Erythroblast (primary cell): Measurements from ENCODE around the gene WDPCP.
"Not testable (repeated sequence)": the region's sequence is repeated elsewhere in the genome, so short reads cannot be mapped to it uniquely, and the experiment has no call there.

ENCODE experiments used
- DNase-seq, 2 experiments: peaks; one replicate each; lab custom pipeline; 2025; lab: John Stamatoyannopoulos, UW
- GATA1 ChIP-seq: IDR thresholded peaks from 2 replicates; pipeline ENCODE4 v1.6.1; 2011; ENCODE audit warnings: low read depth, mild to moderate bottlenecking, control low read depth, low read length, moderate library complexity
- POLR2A ChIP-seq: IDR thresholded peaks from 2 replicates; pipeline ENCODE4 v1.6.1; 2011; ENCODE audit warnings: mild to moderate bottlenecking, low read length

Gene WDPCP

DNA sequence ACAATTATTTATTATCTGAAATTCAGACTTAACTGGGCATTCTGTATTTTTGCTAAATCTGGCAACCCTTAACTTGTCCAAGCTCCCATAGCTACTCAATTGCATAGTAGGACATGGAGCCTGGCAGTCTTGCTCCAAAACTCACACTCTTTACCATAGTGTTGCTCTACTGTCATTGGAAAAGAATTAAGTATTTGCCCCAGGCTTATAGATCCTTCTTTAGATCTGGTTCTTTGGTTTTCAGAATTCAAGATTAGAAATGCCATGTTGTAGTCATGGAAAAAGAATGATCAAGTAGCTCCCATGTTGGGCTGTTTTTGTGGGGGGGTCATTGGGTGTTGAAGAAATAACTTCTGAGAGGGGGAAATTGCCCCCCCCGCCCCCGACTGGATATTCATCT is 240.9 kb downstream of the WDPCP start:
- no peak for TF ChIP-seq POLR2A
- TF ChIP-seq GATA1: no peak
- no peak for DNase-seq

DNA sequence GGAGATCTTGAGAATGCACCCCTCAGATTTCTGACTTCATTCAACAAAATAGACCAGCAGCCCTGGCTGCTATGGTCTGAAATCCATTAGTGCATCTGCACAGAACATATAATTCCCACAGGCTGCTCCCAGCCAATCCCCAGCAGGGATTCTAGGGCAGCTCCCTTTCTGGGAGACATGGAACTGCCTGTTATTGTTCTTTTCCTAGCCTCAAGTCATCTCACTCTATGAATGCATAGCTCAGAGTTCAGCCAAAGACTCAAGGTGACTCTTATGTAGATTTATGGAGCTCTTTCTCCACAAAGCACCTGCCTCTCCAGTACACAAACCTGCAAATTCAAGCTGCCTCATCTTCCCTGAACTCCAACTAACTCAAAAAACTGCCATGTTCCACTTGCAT is 241.9 kb downstream of the WDPCP start:
- DNase-seq: no peak
- TF ChIP-seq POLR2A (no peak), GATA1 (no peak)

DNA sequence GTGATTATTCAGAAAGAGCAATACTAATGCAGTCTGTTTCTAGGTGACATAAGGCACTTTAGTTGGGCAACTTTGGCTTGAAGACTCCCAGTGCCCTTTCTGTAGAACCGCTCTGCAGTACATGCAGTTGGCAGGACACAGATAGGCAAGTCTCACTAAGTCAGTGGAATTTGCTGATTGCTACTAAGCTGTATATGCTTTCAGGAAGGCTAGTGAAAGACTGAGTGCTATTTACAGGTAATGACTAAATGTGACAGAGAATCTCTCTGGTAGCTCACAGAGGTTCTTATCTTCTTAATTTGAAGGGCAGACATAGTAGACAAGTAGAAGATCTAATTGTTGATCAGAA is 243.0 kb downstream of the WDPCP start:
- no peak for DNase-seq
- TF ChIP-seq POLR2A: no peak
- TF ChIP-seq GATA1: no peak

DNA sequence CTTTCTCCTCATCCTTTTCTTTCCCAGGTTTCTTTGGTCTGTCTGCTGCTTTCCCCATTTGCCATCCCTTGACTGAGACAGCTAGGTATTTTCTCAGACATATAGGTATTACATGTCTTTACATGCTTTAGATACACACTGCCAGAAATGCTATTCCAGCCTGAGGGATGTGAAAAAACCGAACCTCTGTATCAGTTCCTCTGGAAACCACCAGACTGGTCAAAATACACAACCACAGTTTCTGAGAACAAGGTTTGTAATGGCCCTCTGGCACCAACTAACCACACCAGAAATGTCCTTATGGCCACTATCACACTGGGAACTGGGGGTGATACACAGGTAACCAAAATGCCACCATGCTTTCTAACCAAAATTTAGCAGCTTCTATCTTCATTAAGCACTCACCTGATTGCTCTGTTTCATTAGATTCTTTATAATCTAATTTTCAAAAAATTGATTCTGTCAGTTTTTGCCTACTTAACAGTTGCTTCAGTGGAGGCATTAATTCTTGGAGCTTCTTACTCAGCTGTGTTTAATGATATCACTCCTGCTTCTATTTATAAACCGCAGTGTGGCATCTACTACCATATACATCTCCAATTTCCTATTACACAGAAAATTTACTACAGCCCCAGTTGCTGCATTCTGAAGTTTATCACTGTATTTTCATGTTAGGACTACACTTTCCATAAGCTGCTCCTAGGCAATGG is 243.5 kb downstream of the WDPCP start:
- TF ChIP-seq POLR2A: no peak
- no peak for TF ChIP-seq GATA1
- DNase-seq: no peak

DNA sequence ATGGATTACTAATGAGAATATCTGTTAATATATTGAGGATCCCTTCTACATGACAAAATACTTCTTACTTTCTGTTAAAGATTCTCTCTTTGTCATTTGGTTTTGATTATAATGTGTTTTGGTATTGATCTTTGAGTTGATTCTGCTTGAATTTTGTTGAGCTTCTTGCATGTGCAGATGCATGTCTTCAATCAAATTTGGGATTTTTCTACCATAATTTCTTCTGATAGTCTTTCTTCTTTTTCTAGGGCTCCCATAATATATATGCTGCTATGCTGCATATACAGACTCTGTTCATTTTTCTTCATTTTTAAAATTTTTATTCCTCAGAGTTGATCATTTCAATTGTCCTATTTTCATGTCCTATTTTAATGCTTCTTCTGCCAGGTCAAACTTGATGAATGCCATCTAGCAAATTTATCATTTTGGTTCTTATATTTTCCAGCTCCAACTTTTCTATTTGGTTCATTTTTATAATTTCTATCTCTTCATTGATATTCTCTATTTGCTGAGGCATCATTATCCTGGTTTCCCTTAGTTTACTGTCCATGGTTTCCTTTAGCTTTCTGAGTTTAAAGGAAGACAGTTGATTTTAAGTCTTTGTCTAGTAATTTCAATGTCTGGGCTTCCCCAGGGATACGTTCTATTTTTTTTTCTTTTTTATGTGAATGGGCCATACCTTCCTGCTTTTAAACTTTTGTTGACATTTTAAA is 244.7 kb downstream of the WDPCP start:
- TF ChIP-seq POLR2A (no peak), GATA1 (no peak)
- no peak for DNase-seq

DNA sequence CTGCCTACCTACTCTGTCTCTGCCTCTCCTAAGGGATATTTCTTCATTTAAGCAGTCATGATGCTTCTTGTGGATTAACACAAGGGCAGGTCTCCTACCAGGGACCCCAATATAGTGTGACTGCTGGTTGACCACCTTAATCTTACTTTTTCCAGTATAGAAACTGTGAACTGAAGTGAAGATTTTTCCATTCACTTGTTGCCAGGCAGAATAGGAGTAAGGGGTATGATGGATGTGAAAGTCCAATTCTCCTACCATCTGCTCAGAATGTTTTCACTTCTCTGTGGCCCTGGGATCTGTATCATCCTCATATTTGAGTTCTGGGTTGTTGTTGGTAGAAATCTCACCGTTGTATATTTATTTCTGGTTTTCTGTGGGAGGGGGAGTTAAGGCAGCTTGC is 247.8 kb downstream of the WDPCP start:
- TF ChIP-seq GATA1: no peak
- no peak for TF ChIP-seq POLR2A
- DNase-seq: no peak

DNA sequence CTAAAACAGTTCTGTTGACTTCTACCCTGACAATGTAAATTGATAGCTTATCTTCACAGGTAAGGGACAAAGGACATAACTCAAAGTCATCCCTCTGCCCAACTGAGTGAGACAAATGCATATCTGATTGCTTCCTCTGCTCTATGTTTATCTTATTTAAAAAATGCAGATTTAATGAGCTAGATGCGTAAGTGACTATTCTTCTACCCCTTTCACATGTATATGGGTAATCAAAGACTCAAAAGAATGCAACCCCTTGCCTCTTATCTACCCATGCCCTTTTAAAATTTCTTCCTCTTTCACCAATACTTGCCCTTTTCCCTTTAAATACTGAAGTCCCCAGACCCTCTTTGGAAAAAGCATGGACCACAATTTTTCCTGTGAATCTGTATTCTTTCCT is 253.4 kb downstream of the WDPCP start:
- no peak for DNase-seq
- TF ChIP-seq GATA1: no peak
- TF ChIP-seq POLR2A: no peak

DNA sequence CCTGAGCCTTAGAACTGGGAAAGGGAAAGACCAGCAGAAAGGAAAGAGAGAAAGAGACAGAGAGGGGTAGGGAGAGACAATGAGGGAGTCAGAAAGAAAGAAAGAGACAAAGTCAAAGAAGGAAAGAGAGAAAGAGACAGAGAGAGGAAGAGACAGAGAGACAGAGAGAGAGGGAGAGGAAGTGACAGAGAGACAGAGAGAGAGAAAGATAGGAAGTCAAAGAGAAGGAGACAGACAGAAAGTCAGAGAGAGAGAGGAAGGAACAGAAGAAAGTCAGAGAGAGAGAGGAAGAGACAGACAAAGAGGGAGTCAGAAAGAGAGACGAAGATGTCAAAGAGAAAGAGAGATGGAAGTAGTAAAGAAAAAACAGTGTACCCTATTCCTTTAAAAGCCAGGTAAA is 261.8 kb downstream of the WDPCP start:
- no peak for DNase-seq
- no peak for TF ChIP-seq GATA1
- no peak for TF ChIP-seq POLR2A

DNA sequence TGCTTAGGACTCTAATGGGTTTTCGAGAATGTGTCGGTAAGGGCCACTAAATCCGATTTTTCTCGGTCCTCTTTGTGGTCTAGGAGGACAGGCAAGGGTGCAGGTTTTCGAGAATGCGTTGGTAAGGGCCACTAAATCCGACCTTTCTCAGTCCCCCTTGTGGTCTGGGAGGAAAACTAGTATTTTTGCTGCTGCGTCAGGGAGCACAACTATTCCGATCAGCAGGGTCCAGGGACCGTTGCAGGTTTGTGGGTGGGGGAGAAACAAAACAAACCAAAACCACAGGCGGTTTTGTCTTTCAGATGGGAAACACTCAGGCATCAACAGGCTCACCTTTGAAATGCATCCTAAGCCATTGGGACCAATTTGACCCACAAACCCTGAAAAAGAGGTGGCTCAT is 264.6 kb downstream of the WDPCP start:
- DNase-seq: not testable (repeated sequence)

DNA sequence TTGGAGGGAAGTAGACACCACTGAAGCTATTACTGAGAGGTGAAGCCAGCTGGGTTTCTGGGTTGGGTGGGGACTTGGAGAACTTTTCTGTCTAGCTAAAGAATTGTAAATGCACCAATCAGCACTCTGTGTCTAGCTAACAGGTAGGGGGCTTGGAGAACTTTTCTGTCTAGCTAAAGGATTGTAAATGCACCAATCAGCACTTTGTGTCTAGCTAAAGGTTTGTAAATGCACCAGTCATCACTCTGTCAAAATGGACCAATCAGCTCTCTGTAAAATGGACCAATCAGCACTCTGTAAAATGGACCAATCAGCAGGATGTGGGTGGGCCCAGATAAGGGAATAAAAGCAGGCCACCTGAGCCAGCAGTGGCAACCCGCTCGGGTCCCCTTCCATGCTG is 266.3 kb downstream of the WDPCP start:
- not testable (repeated sequence) for DNase-seq

DNA sequence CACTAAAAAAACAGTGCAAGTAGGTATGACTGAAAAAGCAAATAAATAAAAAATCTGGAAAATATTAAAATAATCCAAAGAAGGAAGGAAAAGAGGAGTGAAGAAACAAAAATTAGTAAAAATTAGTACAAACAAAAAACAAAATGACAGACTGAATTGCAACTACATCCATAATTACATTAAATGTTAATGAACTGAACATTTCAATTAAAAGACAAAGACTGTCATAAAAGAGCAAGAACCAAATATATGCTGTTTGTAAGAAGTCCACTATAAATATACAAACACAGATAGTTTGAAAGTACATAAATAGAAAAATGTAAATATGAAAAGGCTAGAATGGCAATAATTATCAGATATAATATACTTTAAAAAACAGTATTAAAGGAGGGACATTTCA is 267.6 kb downstream of the WDPCP start:
- DNase-seq: no peak
- TF ChIP-seq POLR2A: no peak
- no peak for TF ChIP-seq GATA1

DNA sequence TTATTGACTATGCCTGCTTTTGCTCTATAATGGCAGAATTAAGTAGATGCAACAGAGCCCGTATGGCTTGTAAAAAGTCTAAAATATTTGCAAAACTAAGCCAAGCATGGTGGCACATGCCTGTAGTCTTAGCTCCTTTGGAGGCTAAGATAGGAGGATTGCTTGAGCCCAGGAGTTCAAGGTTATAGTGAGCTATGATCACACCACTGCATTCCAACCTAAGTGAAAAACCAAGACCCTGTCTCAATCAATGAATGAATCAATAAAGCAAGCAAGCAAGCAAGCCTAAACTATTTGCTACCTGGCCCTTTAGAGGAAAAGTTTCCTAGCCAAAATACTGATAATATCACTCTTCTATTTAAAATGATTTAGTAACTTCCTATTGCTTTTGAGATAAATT is 277.7 kb downstream of the WDPCP start:
- no peak for DNase-seq
- TF ChIP-seq GATA1: no peak
- no peak for TF ChIP-seq POLR2A

DNA sequence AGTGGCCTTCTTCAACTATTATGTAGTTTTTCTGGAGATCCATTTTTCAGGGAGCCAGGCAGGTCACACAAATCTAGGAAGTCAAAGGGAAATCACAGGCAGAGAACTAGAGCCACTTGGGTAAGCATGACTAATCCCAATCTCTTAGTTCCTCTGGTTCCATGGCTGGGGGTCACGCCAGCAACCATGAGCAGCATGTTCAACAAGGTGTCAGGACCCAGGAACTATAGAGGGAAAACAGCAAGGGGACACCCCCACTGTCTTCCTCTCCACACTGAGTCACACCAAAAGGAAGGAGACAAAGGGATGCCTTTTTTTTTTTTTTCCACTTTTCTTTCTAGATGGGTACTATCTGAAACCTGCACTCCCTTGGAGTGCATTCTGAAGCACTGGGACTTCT is 286.8 kb downstream of the WDPCP start:
- TF ChIP-seq GATA1 (no peak), POLR2A (no peak)
- peak; percentile 1 to 2 for DNase-seq

DNA sequence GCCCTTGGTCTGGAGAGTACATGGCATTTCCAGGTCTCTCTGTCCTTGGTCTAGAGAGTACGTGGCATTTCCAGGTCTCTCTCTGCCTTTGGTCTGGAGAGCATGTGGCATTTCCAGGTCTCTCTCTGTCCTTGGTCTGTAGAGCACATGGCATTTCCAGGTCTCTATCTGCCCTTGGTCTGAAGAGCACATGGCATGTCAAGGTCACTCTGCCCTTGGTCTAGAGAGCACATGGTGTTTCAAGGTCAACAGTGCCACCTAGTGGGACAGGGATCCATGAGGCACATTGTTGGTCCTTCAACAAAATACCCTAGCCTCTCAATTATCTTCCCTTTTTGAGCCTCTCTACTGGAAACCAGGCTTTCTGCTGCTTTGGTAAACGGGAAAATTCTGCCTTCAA is 287.4 kb downstream of the WDPCP start:
- DNase-seq: peak; percentile 12 to 27
- TF ChIP-seq POLR2A (no peak), GATA1 (no peak)

DNA sequence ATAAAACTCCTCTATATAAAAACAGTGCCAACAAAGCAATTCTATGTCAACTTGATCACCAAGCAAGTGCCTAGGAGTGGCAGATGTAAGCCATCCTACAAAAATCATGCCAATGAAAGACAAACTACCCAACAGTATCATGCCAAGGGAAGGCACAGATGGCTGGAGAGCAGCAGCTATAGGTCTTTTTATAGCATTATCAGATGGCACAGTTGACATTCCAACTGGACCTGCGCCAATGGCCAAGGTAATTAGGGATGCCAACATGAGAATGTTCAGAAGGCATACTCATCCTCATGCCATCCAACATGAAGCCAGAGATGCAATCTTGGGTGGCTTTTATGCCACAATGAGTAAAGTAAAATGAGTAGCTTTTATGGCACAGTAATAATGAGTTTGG is 300.3 kb downstream of the WDPCP start:
- TF ChIP-seq POLR2A: no peak
- no peak for TF ChIP-seq GATA1
- no peak for DNase-seq

DNA sequence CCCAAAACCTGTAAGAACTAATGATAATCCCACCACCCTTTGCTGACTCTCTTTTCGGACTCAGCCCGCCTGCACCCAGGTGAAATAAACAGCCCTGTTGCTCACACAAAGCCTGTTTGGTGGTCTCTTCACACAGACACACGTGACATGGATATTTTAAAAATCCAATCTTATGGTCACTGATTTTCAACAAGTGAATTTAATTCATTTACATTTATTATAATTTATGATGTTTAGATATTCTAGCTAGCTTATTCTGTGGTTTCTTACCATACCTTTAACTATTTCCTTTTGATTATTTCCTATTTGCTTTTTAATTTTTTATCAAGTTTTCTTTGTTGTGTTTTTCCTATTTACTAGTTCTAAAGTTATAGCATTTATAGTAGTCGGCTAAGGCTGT is 301.8 kb downstream of the WDPCP start:
- not testable (repeated sequence) for DNase-seq
